HG03025 (cell line): Measurements from ENCODE around the gene POGLUT2.

Experiments used
- ATAC-seq: cut with Tn5 transposase; IDR thresholded peaks from one replicate; pipeline ENCODE4 v1.9.1; 2021; ENCODE audit warnings: mild to moderate bottlenecking, moderate library complexity; ENCODE audit not compliant: unreplicated experiment, low FRiP score

Gene POGLUT2

DNA sequence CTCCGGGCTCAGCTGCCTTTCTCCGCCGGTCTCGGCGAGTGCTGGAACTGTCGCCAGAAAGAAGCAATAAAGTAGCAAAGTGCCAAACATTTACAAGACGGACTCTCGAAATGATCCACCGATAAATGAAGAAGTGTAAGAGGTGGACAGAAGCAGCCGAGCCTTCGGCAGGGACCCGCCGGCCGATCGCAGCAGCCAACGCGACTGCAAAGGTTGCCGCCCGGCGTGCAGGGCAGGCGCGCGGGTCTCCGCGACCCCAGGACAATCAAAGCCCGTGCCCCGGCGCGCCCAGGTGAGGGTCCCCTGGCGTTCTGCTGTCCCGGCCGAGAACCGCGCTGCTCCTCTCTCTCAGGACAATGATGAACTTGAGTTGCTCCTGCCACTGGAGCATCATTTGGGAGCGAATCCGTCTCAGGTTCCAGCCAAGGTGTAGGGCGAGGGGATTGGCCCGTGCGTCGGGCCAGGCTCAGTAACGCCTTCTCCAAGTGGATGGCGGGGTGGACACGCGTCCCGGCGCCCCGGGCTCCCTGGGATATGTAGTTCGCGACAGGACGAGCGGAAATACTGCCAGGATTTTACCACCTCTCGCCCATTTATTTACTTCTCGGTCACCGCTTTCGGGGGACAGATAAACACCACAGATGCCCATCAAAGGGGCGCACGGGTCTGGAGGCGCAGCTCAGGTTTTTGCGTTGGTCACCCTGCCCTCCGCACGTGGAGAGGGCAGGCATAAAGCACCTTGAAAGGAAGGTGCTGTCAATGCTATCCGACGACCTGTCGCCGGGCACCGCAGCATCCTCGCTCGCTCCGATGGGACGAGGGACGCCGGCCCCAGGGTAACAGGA lies at the start of gene POGLUT2, which contains the start of gene BIVM:
Gene POGLUT2, minus strand, starts transcription at position 396 of the 845 bp plus-strand sequence. Its CDS starts 306 bp downstream, at position 90.
Gene BIVM, plus strand, starts transcription at position 539 of the 845 bp plus-strand sequence. CDS start 8,149 bp downstream, outside the sequence.
- ATAC-seq, result peak; percentile 79

DNA sequence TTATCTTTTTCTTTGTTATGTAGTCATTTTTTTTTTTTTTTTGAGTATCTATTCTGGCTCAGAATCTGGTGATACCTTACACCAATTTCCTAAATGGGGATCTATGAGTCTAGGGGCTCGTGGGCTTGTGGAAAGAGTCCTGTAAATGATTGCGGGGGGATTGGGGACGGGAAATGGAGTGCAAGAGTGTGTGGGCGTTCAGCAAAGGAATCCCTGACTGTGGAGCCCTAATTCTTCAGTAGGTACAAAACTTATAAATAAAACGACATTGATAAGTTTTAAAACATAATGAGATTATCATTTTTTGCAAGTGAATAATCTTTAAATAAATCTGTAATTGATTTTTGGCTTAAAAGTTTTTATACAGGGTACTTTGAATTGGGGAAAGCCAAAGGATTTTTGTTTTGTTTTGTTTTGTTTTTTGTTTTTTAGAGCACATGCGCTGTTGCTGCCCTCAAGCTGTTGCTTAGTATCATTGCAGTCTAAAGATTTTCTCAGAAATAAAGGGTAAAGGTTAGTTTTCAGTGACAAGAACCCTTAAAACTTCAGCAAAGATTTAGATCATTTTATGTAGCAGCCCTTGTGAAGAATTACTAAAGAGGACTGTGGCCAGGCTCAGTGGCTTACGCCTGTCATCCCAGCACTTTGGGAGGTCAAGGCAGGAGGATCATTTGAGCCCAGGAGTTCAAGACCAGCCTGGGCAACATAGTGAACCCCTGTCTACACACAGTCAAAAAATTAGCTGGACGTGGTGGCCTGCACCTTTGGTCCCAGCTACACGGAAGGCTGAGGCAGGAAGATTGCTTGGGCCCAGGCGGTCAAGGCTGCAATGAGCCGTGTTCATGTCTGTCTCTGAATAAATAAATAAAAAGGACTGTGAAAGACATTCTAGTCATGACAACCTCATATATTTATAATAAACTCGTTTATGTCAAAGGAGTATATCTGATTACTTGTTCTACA lies 48.8 kb upstream of the POGLUT2 start:
- ATAC-seq, result no peak

- peak; percentile 36 for ATAC-seq
These were observed 47.7 kb upstream of the POGLUT2 start for GRCh38 chr13:102846261-102847015.

GRCh38 chr13:102845630-102846260 lies 47.0 kb upstream of the POGLUT2 start, which contains the start of gene ERCC5:
Gene ERCC5 (plus strand): TSS chr13:102846032. CDS start chr13:102846267, 235 bp downstream.
- ATAC-seq, result peak; percentile 85

DNA sequence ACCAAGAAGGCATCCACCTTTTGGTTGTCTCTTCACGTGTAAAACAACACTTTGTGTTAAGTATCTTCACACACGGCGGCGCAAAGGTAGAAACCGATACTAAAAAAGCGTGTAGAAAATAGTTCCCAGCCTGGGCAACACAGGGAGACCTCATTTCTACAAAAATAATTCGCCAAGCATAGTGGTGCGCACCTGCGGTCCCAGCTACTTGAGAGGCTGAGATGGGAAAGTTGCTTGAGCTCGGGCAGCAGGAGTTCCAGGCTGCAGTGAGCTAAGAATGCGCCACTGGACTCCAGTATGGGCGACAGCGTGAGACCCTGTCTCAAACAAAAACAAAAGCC lies 46.5 kb upstream of the POGLUT2 start:
- ATAC-seq, result peak; percentile 26

DNA sequence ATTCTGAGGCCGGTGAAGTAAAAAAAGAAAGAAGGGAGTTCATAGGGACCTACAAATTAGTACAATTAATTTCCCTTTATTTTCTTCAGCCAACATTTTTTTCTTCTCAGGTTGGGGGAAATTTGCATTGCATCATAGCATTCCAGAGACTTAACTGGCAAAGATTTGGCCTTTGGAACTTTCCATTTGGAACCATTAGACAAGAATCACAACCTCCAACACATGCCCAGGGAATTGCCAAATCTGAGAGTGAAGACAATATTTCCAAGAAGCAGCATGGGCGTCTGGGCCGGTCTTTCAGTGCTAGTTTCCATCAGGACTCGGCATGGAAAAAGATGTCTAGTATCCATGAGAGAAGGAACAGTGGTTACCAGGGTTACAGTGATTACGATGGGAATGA lies 40.7 kb upstream of the POGLUT2 start:
- ATAC-seq, result no peak

DNA sequence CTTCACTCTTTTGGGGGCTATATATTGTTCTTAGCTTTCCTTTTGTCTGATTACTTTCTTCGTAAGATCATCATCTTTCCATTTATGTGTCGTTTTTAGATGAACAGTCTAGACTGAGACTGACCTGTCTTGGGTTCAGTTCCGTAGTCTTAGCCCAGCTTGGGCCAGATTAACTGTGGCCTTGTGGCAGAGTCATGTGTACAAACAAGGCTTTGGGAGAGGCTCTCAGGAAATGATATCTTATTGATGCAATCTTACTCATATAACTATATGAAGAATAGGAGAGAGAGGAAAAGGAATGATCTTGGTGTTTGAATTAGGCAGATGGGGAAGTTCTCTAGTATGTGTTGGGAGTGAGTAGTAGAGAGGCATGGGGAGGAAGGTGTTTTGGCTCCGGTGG lies 40.2 kb upstream of the POGLUT2 start:
- no peak for ATAC-seq

DNA sequence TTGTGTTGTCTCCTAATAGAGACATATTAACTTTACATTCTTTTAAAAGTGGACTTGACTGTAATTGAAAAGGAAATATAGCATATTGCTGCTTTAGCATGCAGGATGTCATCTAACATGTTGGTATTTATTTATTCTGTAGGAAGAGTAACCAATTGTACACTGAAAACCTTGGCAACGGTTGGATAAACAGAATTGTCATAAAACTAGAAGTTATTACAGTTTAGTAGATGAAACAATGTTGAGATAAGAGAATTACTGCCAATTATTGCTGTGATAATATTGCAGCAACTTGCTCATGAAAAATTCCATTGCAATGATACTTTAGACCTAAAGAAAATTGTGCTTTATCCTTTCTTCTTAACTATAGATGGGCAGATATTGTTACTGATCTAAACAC lies 39.5 kb upstream of the POGLUT2 start:
- no peak for ATAC-seq

- no peak for ATAC-seq
These were observed 37.7 kb upstream of the POGLUT2 start for GRCh38 chr13:102836471-102836870.

GRCh38 chr13:102830646-102831045 lies 31.9 kb upstream of the POGLUT2 start:
- no peak for ATAC-seq

- no peak for ATAC-seq
These were observed 27.3 kb upstream of the POGLUT2 start for GRCh38 chr13:102825921-102826706.

DNA sequence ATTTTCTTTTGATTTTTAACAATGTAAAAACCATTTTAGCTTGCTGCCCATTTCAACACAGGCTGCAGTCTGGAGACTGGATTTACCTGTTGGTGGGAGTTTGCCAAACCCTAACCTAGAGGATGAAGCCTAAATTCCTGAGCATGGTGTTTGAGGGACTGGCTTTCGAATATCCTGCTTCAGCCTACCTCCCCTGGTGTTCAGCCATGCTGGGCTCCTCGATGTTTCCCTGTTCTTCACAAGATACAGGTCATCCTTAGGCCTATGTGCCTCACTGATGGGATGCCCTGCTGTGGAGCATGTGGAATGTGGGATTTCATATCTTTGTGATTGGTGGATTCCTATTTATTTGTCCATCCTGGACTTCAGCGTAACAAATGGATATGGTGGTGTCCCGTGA lies 26.6 kb upstream of the POGLUT2 start:
- ATAC-seq, result no peak

DNA sequence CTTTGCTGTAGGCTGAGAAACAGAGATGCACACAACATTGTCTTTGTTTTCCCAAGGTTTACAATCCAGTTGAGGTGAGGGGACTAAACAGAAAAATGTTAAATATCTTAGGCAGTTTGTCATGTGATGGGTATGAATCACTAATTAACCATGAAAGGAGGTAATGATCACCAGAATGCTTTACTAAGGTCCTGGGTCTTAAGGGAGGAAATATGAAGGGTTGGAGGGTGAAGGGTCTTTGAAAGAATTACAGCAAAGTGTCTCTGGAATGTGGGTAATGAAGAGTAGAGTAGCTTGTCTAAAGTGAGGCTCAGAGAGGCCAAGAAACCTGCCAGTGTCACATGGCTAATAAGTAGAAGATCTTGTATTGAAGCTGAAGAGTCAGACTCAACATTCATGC lies 19.1 kb upstream of the POGLUT2 start:
- ATAC-seq, result no peak

DNA sequence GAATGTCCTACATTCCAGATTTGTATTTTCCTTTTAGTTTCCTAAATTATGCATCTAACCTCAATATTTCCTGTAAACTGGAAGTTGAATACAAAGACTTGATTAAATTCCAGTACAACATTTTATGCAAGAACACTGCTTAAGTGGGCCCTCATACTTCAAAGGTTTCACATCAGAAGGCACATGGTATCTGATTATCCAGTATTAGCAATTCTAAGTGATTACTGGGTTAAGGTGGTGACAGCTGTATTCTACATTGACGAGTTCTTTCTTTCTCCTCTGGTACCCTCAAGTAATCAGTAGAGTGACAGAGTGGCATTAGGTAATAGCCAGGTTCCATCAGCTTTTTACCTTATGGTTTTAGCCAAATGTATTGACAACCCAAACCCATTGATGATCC lies 18.5 kb upstream of the POGLUT2 start:
- ATAC-seq, result no peak

DNA sequence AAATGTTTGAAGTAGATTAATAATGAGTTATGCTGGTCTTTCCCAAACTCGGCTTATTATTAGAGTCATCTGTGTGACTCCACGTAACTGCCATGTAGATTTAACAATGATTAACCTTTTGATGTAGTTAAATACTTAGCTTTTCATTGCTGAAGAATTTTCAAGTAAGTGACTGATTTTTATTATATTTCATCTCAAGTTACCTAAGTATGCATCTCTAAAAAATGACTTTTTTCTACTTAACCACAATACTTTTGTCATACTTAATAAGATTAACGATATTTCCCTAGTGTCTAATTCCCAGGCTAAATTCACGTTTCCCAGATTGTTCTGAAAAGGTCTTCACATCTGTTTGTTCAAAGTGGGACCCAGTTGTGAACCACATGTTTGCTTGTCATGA lies 17.9 kb upstream of the POGLUT2 start:
- no peak for ATAC-seq

DNA sequence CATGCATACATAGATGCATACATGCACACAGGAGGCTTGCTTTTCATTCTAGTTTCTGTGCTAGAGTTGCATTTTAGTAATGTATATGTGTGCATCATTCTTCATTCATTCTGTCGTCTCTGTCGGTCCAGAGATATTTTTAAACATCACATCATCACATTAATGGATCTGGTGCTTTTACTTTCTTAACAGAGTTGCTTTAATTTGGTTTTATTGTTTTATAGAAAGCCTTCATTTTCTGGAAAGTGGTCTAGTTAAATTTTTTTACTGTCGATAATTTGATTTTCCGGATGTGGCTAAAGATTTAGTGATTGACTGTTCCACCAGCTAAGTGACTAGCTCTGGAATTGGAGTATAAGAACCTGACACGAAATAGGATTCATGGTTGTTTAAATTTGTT lies 17.0 kb upstream of the POGLUT2 start:
- ATAC-seq, result no peak

GRCh38 chr13:102814793-102815192 lies 16.0 kb upstream of the POGLUT2 start:
- no peak for ATAC-seq

- peak; percentile 79 for ATAC-seq
These were observed 15.3 kb upstream of the POGLUT2 start for GRCh38 chr13:102814025-102814607.
